SK-N-SH (cell line): ENCODE results near the gene KCND3. TPM values are rescaled to one million over a fixed set of nuclear protein-coding genes. Genes with fewer than 3 reads are reported as not detected.

ENCODE experiments used
- CTCF ChIA-PET: fragments of 300-600, 350-600 bp; formaldehyde crosslinking; extraction: SDS; loops from one replicate; lab custom pipeline; 2021; lab: Yijun Ruan, JAX
- POLR2A ChIA-PET: fragments of 350-600 bp; sonication (Branson Sonifier 250); formaldehyde crosslinking; extraction: SDS; loops from one replicate; lab custom pipeline; 2020; ENCODE audit warnings: antibody characterized with exemption, inconsistent platforms; lab: Yijun Ruan, JAX
- DNase-seq: peaks from one replicate; pipeline ENCODE4 v3.0.0; 2012
- H2AFZ ChIP-seq: fragments of 200-600 bp; sonication (generic); 2 replicates; pipeline ENCODE4 v1.8.1; 2016; ENCODE audit warnings: antibody characterized with exemption, mild to moderate bottlenecking, low read depth
- H3F3A ChIP-seq: fragments of 200-600 bp; sonication (generic); replicated peaks from 2 replicates; pipeline ENCODE3; 2016; ENCODE audit warnings: antibody characterized with exemption, mild to moderate bottlenecking; ENCODE audit not compliant: insufficient read depth
- H3K27ac ChIP-seq, 2 experiments: fragments of 200-500 bp in 1 of 2; fragments of 200-600 bp in 1 of 2; sonication (Bioruptor generic) in 1 of 2; sonication (generic), shearing (Covaris generic) in 1 of 2; 2 replicates each; pipeline versions ENCODE4 v1.5.1 to v1.6.1; 2014 to 2016; ENCODE audit warnings: low read depth in 2 of 2, inconsistent platforms in 1 of 2, low read length in 1 of 2, mild to moderate bottlenecking in 1 of 2, mixed read lengths in 1 of 2
- H3K27me3 ChIP-seq: fragments of 200-600 bp; sonication (generic), shearing (Covaris generic); 2 replicates; pipeline ENCODE4 v1.6.1; 2016; ENCODE audit warnings: mixed run types; ENCODE audit not compliant: insufficient read depth
- H3K36me3 ChIP-seq, 2 experiments: fragments of 200-500 bp in 1 of 2; fragments of 200-600 bp in 1 of 2; sonication (Bioruptor generic) in 1 of 2; sonication (generic) in 1 of 2; replicated peaks in 1 of 2; 2 replicates each; pipeline versions ENCODE3 to v1.5.1; 2014 to 2016; ENCODE audit warnings: low read length in 1 of 2, mild to moderate bottlenecking in 1 of 2; ENCODE audit not compliant: insufficient read depth in 2 of 2, control insufficient read depth in 1 of 2
- H3K4me1 ChIP-seq, 2 experiments: fragments of 200-500 bp in 1 of 2; fragments of 200-600 bp in 1 of 2; sonication (Bioruptor generic) in 1 of 2; sonication (generic), shearing (Covaris generic) in 1 of 2; 2 replicates each; pipeline versions ENCODE4 v1.5.1 to v1.6.1; 2014 to 2016; ENCODE audit warnings: low read depth in 1 of 2, low read length in 1 of 2, mixed run types in 1 of 2; ENCODE audit not compliant: insufficient read depth in 2 of 2, control insufficient read depth in 1 of 2
- H3K4me2 ChIP-seq: fragments of 200-600 bp; sonication (generic), shearing (Covaris generic); 2 replicates; pipeline ENCODE4 v1.6.1; 2017; ENCODE audit warnings: mixed run types
- H3K4me3 ChIP-seq, 2 experiments: fragments of 200-500 bp in 1 of 2; fragments of 200-600 bp in 1 of 2; sonication (Bioruptor generic) in 1 of 2; sonication (generic), shearing (Covaris generic) in 1 of 2; 2 replicates each; pipeline versions ENCODE4 v1.5.1 to v1.8.1; 2014 to 2016; ENCODE audit warnings: low read depth in 2 of 2, inconsistent platforms in 1 of 2, low read length in 1 of 2, mild to moderate bottlenecking in 1 of 2, mixed read lengths in 1 of 2, moderate library complexity in 1 of 2
- H3K79me2 ChIP-seq: fragments of 200-600 bp; sonication (generic); 2 replicates; pipeline ENCODE4 v1.8.1; 2017; ENCODE audit warnings: mild to moderate bottlenecking; ENCODE audit not compliant: insufficient read depth
- H3K9ac ChIP-seq: fragments of 200-600 bp; sonication (generic); 2 replicates; pipeline ENCODE4 v1.6.1; 2017; ENCODE audit warnings: mixed run types
- H3K9me2 ChIP-seq: fragments of 200-600 bp; sonication (generic); 2 replicates; pipeline ENCODE4 v1.6.1; 2017; ENCODE audit warnings: mixed run types
- H3K9me3 ChIP-seq: fragments of 200-600 bp; sonication (generic); 2 replicates; pipeline ENCODE4 v1.6.1; 2017; ENCODE audit warnings: mixed run types, mild to moderate bottlenecking, moderate library complexity
- H4K20me1 ChIP-seq: fragments of 200-600 bp; sonication (generic); 2 replicates; pipeline ENCODE4 v1.6.1; 2017; ENCODE audit warnings: mild to moderate bottlenecking, mixed run types; ENCODE audit not compliant: insufficient read depth
- FOXM1 ChIP-seq: IDR thresholded peaks from 2 replicates; pipeline ENCODE4 v1.4.0; 2012; ENCODE audit warnings: low read depth, mild to moderate bottlenecking
- GABPA ChIP-seq: IDR thresholded peaks from 2 replicates; pipeline ENCODE4 v1.4.0; 2012; ENCODE audit warnings: low read depth, mild to moderate bottlenecking
- GATA2 ChIP-seq: sonication (generic); formaldehyde crosslinking; IDR thresholded peaks from 2 replicates; pipeline ENCODE4 v1.5.0; 2020; ENCODE audit warnings: mild to moderate bottlenecking, missing genetic modification reagents
- MEF2A ChIP-seq: IDR thresholded peaks from 2 replicates; pipeline ENCODE4 v1.4.0; 2012; ENCODE audit warnings: low read depth, borderline replicate concordance
- NRF1 ChIP-seq: IDR thresholded peaks from 2 replicates; pipeline ENCODE4 v1.6.1; 2012; ENCODE audit warnings: low read depth, mild to moderate bottlenecking, low read length
- RAD21 ChIP-seq: IDR thresholded peaks from 2 replicates; pipeline ENCODE4 v1.6.1; 2012; ENCODE audit warnings: mild to moderate bottlenecking, low read length
- RFX5 ChIP-seq: IDR thresholded peaks from 2 replicates; pipeline ENCODE4 v1.6.1; 2012; ENCODE audit warnings: mild to moderate bottlenecking, improper control_type of control experiment, low read length
- RXRA ChIP-seq: IDR thresholded peaks from 2 replicates; pipeline ENCODE4 v1.4.0; 2012; ENCODE audit warnings: low read depth, mild to moderate bottlenecking, borderline replicate concordance
- SIN3A ChIP-seq: IDR thresholded peaks from 2 replicates; pipeline ENCODE4 v1.6.1; 2012; ENCODE audit warnings: low read depth, mild to moderate bottlenecking, low read length, moderate library complexity, borderline replicate concordance
- TAF1 ChIP-seq: IDR thresholded peaks from 2 replicates; pipeline ENCODE4 v1.6.1; 2012; ENCODE audit warnings: low read depth, mild to moderate bottlenecking, low read length, moderate library complexity, borderline replicate concordance
- TCF12 ChIP-seq: IDR thresholded peaks from 2 replicates; pipeline ENCODE4 v1.4.0; 2012
- WGBS: methylation state at CpG from one replicate; pipeline ENCODE4 v1.1.6; 2017; ENCODE audit warnings: low lambda C conversion rate; 5-methylcytosine and 5-hydroxymethylcytosine counted together
- polyA plus RNA-seq, 3 experiments: library from polyadenylated mRNA; depleted of rRNA; stranded (reverse); fragments of >200 nt; gene quantifications; 2 replicates each; pipeline ENCODE4 v1.2.3, GENCODE V29; 2012
- TF ChIP-seq, protein P1 (sequence below): IDR thresholded peaks from 2 replicates; pipeline ENCODE4 v1.4.0; 2012; ENCODE audit warnings: low read depth, borderline replicate concordance
- TF ChIP-seq, protein P2 (sequence below): fragments of 200-600 bp; sonication (generic); IDR thresholded peaks from 2 replicates; pipeline ENCODE4 v1.6.1; 2017; ENCODE audit warnings: antibody characterized with exemption, mild to moderate bottlenecking, moderate library complexity

Gene KCND3
- polyA plus RNA-seq, 1 of the 3 experiments (the other 2 are of a cell fraction): not detected

DNA sequence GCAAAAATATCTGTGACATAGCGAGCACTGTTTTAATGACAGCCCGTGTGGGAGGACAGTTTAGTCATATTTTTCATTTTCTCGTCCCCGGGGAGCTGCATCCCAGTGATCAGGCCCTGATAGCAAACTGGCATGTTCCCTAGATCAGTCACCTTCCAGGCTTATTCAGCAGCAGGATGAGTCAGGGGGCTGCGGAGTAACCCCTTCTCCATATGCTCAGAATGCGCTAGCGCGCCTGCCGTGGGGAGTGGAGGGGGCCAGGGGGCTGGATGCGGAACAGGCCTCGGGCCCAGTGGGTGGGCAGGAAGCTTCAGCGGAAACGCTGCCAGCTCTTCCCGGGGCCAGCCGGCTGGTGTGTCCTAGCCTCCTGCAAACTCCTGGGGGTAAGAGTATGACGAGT is 94.0 kb downstream of the KCND3 start:
- Histone ChIP-seq H4K20me1 (no peaks in the 10 kb centered on the region), H3K27me3 (peaks cover 12% of the 10 kb centered on the region; the same call in 1 of the 2 replicates), H3K9me2 (no peaks in the 10 kb centered on the region), H3K9ac (no peak overlapping the region), H3K4me3 (no peak overlapping the region; a peak in 1 of 4 replicates), H3K36me3 (no peaks in the 10 kb centered on the region), H2AFZ (no peak overlapping the region), H3K9me3 (no peaks in the 10 kb centered on the region), H3K79me2 (no peaks in the 10 kb centered on the region), H3K4me1 (peaks cover 0 to 10% of the 10 kb centered on the region in 2 experiments; a peak in 1 of 4 replicates), H3F3A (no peaks in the 10 kb centered on the region), H3K4me2 (peak overlapping the region; percentile 42; the same call in 1 of the 2 replicates), H3K27ac (no peak overlapping the region)
- CTCF ChIA-PET: interaction anchor here (1.3 to 1.5 kb wide), 2 partner anchors 12 to 16 kb away, joined by 3 to 4 read pairs; no protein-coding TSS in a partner anchor
- DNase-seq: peak; percentile 73
- TF ChIP-seq SIN3A (no peak), FOXM1 (no peak), RAD21 (no peak)
- 13% methylated on average over 14 of the region's 16 CpGs for WGBS
- POLR2A ChIA-PET: no interaction called here

DNA sequence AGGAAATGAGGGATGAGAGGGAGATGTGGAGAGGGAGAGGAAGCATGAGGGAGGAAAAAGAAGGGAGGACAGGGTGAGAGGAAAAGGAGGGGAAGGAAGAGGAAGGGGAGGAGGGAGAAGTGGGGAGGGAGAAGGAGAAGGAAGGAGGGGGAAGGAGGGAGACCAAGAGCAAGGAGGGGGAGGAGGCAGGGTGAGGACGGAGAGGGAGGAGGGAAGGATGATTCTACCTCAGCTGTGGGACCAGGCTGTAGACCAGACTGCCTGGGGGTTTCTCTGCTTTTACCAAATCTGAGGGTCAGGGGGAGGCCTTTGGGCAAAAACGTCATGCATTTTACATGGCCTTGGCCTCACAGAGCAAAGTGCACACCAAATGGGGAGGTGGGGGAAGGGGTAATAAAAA is 94.5 kb downstream of the KCND3 start:
- Histone ChIP-seq H3K4me2 (no peak overlapping the region), H3K9me3 (no peaks in the 10 kb centered on the region), H4K20me1 (no peaks in the 10 kb centered on the region), H3K4me3 (no peak overlapping the region), H3K9ac (no peak overlapping the region), H3K36me3 (no peaks in the 10 kb centered on the region), H3F3A (no peaks in the 10 kb centered on the region), H3K27me3 (peaks cover 12% of the 10 kb centered on the region; the same call in 1 of the 2 replicates), H3K79me2 (no peaks in the 10 kb centered on the region), H3K27ac (no peak overlapping the region), H3K9me2 (no peaks in the 10 kb centered on the region), H3K4me1 (peaks cover 0 to 10% of the 10 kb centered on the region in 2 experiments; a peak in 1 of 4 replicates), H2AFZ (no peak overlapping the region)
- WGBS: 37% methylated on average over 2 of the region's 2 CpGs
- CTCF ChIA-PET: interaction anchor here (1.5 kb wide), 1 partner anchor 13 kb away, joined by 4 read pairs; no protein-coding TSS in a partner anchor
- TF ChIP-seq RXRA (no peak), MEF2A (no peak)
- DNase-seq: no peak
- POLR2A ChIA-PET: no interaction called here

DNA sequence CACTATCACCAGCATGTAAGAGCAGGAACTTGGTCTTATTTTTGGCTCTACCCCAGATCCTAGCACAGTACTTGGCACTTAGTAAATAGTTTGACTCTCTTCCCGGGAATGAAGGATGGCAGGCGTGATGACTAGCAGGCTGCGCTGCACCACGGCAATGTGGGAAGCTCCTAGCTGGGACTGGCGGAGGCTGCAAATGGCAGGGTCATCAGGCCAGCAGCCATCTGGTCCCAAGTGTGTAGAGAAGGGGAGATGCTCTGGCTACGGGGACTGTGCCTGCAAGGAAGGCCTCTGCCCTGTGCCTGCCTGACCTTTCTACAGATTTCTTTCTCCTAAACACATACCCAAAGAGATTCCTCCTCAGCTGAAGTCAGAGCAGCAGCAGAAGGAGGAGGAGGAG is 95.0 kb downstream of the KCND3 start:
- Histone ChIP-seq H3K4me2 (no peak overlapping the region), H3K9me2 (no peaks in the 10 kb centered on the region), H3K27ac (no peak overlapping the region), H3K27me3 (peaks cover 11% of the 10 kb centered on the region; the same call in 1 of the 2 replicates), H2AFZ (no peak overlapping the region), H3K9ac (no peak overlapping the region), H3K4me1 (peaks cover 0 to 10% of the 10 kb centered on the region in 2 experiments; a peak in 1 of 4 replicates), H3K79me2 (no peaks in the 10 kb centered on the region), H3K9me3 (no peaks in the 10 kb centered on the region), H3K36me3 (no peaks in the 10 kb centered on the region), H3K4me3 (no peak overlapping the region), H4K20me1 (no peaks in the 10 kb centered on the region), H3F3A (no peaks in the 10 kb centered on the region)
- 77% methylated on average over 6 of the region's 6 CpGs for WGBS
- TF ChIP-seq GATA2 (CRISPR knock-in tag): no peak
- TF ChIP-seq SIN3A: no peak
- no peak for TF ChIP-seq TCF12
- no peak for TF ChIP-seq RFX5
- no peak for TF ChIP-seq TAF1
- no peak for TF ChIP-seq NRF1
- no peak for TF ChIP-seq GABPA
- TF ChIP-seq, protein P1, sequence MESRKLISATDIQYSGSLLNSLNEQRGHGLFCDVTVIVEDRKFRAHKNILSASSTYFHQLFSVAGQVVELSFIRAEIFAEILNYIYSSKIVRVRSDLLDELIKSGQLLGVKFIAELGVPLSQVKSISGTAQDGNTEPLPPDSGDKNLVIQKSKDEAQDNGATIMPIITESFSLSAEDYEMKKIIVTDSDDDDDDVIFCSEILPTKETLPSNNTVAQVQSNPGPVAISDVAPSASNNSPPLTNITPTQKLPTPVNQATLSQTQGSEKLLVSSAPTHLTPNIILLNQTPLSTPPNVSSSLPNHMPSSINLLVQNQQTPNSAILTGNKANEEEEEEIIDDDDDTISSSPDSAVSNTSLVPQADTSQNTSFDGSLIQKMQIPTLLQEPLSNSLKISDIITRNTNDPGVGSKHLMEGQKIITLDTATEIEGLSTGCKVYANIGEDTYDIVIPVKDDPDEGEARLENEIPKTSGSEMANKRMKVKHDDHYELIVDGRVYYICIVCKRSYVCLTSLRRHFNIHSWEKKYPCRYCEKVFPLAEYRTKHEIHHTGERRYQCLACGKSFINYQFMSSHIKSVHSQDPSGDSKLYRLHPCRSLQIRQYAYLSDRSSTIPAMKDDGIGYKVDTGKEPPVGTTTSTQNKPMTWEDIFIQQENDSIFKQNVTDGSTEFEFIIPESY: no peak
- TF ChIP-seq, protein P2, sequence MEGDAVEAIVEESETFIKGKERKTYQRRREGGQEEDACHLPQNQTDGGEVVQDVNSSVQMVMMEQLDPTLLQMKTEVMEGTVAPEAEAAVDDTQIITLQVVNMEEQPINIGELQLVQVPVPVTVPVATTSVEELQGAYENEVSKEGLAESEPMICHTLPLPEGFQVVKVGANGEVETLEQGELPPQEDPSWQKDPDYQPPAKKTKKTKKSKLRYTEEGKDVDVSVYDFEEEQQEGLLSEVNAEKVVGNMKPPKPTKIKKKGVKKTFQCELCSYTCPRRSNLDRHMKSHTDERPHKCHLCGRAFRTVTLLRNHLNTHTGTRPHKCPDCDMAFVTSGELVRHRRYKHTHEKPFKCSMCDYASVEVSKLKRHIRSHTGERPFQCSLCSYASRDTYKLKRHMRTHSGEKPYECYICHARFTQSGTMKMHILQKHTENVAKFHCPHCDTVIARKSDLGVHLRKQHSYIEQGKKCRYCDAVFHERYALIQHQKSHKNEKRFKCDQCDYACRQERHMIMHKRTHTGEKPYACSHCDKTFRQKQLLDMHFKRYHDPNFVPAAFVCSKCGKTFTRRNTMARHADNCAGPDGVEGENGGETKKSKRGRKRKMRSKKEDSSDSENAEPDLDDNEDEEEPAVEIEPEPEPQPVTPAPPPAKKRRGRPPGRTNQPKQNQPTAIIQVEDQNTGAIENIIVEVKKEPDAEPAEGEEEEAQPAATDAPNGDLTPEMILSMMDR: no peak
- TF ChIP-seq FOXM1: no peak
- ChIA-PET CTCF (no interaction called here), POLR2A (no interaction called here)
- DNase-seq: no peak
